ENCODE data around the gene PTK7. TPM values are rescaled to one million over a fixed set of nuclear protein-coding genes. Genes with fewer than 3 reads are reported as not detected.

PTK7 gene
- total RNA-seq, 2 experiments from 2014 or later: 13.0 to 18.5 TPM

DNA sequence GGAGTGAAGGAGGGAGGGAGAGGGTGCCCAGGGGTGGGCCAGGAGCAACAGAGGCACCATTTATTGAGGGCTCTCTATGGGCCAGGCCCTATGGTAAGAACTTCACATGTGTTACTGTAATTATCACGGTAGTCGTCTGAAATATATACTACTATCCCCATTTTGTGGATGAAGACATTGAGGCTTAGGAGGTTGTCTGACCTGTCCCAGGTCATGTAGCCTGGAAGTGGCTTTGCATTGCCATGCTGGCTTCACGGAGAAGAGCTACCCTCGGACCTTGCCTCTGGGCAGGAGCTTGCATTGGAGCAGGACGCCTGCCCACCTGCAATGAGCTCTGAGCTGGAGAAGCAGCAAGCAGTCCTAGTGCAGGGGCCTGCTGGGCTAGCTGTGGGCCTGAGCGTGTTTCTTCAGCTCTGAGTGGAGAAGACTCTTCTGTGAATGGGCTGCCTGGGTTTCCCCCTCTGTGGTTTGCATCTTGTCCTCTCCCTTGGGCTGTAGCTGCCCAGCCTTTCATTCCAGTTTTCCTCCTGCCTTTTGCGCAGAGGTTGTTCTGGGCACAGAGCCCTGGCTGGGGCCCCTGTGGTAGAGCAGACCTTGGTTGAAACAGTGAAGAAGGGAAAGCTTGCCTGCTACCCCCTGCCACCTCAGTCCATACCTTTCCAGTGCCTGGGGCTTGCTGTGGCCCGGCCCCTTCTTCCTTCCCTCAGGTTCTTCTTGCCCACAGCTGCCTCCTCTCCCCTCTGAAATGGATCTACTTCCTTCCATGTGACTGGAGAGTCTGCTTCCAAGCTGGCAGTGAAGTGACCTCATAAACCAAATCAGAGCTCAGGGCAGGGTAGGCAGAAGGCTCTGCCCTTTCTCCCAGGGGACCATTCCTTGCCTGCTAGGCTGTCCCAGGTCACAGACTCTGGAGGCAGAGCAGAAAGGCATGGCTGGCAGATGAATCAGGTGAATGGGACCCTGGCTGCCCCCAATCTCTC, 70.9 kb downstream of the PTK7 start:
- POLR2A ChIA-PET: interaction anchor here (0.6 to 1.1 kb wide), 2 partner anchors 11 to 52 kb away, joined by 3 read pairs; no protein-coding TSS in a partner anchor
- H3K27ac ChIP-seq (ENCODE audit: low read depth, low read length, poor library complexity, severe bottlenecking): no peak overlapping the region

DNA sequence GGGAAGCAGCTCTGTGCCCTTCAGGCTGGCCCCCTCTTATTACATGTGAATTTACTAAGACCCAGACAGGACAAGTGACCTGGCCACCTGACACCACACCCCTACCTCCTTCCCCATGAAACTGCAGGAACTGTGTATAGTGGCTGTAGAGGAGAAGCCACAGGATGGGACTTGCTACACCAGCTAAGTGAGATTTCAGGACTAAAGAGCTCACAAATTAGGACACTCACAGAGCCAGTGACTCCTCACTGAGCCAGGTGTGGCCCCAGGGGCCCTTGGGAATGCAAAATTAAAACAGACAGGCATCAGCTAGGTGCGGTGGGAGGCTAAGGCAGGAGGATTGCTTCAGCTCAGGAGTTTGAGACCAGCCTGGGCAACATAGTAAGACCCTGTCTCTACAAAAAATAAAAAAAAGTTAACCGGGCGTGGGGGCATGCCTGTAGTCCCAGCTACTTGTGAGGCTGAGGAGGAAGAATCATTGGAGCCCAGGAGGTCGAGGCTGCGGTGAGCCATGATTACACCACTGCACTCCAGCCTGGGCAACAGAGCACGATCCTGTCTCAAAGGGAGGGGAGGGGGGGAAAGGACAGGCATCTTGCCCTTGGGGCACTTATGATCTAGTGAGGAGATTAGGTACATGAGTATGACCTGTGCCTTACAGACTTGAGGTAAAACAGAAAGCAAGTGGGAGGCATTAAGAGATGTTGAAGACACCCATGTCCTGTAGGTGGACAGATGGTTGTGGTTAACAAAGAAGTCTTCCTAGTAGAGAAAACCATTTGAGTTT, 71.8 kb downstream of the PTK7 start:
- Histone ChIP-seq H3K79me2 (ENCODE audit: insufficient read depth, low read depth, low read length) (no peaks in the 10 kb centered on the region), H3K36me3 (ENCODE audit: insufficient read depth, low read length) (no peaks in the 10 kb centered on the region), H2AFZ (ENCODE audit: low read length) (no peak overlapping the region), H3K9me2 (ENCODE audit: insufficient read depth, low read length) (no peaks in the 10 kb centered on the region), H4K20me1 (ENCODE audit: insufficient read depth, low read length) (no peaks in the 10 kb centered on the region), H3K9me3 (ENCODE audit: low read length) (no peaks in the 10 kb centered on the region), H3K4me3 (ENCODE audit: low read depth, low read length, poor library complexity, severe bottlenecking) (no peak overlapping the region), H3K4me2 (ENCODE audit: low read length) (no peak overlapping the region), H3K27ac (ENCODE audit: low read depth, low read length, poor library complexity, severe bottlenecking) (no peak overlapping the region), H3K4me1 (ENCODE audit: insufficient read depth, low read length, poor library complexity, severe bottlenecking) (peaks cover 10% of the 10 kb centered on the region)
- BruUV-seq (replicated peaks): no TSS peak
- POLR2A ChIA-PET: interaction anchor here (1.1 kb wide), 1 partner anchor 10 kb away, joined by 3 read pairs; no protein-coding TSS in a partner anchor
- TF ChIP-seq CTCF (conservative IDR thresholded peaks at IDR 0.05; ENCODE audit: low read length): no peak
- no peak for TF ChIP-seq EZH2phosphoT487 (IDR thresholded peaks at IDR 0.05; ENCODE audit: borderline replicate concordance, low read depth, low read length)
- DNase-seq (ENCODE audit: low spot score): no peak
- CTCF ChIA-PET (ENCODE audit: unreplicated experiment): no interaction called here
- intact Hi-C loops (cut with micrococcal nuclease; ENCODE audit: unreplicated experiment): no loop called here

More for the DNA sequence above, 70.9 kb downstream of the PTK7 start:
- BruUV-seq (replicated peaks): no TSS peak
- TF ChIP-seq CTCF (conservative IDR thresholded peaks at IDR 0.05; ENCODE audit: low read length) (no peak), EZH2phosphoT487 (IDR thresholded peaks at IDR 0.05; ENCODE audit: borderline replicate concordance, low read depth, low read length) (no peak)
- no peaks in the 10 kb centered on the region for H3K79me2 ChIP-seq (ENCODE audit: insufficient read depth, low read depth, low read length)
- H3K4me1 ChIP-seq (ENCODE audit: insufficient read depth, low read length, poor library complexity, severe bottlenecking): peaks cover 17% of the 10 kb centered on the region
- CTCF ChIA-PET (ENCODE audit: unreplicated experiment): no interaction called here
- H4K20me1 ChIP-seq (ENCODE audit: insufficient read depth, low read length): no peaks in the 10 kb centered on the region
- H3K4me3 ChIP-seq (ENCODE audit: low read depth, low read length, poor library complexity, severe bottlenecking): no peak overlapping the region
- intact Hi-C loops (cut with micrococcal nuclease; ENCODE audit: unreplicated experiment): no loop called here
- no peak overlapping the region for H3K4me2 ChIP-seq (ENCODE audit: low read length)
- no peaks in the 10 kb centered on the region for H3K9me3 ChIP-seq (ENCODE audit: low read length)
- no peak for DNase-seq (ENCODE audit: low spot score)
- H3K36me3 ChIP-seq (ENCODE audit: insufficient read depth, low read length): no peaks in the 10 kb centered on the region
- no peak overlapping the region for H2AFZ ChIP-seq (ENCODE audit: low read length)
- H3K9me2 ChIP-seq (ENCODE audit: insufficient read depth, low read length): no peaks in the 10 kb centered on the region

Data from OCI-LY7 (cell line).